Skin epidermis (tissue), 12 donors: ENCODE measurements around the gene CHRD.

Source experiments
- H3K27ac ChIP-seq, 21 experiments: fragments of 200-600 bp; sonication (generic) in 11 of 21; one replicate each; pipeline ENCODE4 v1.5.0; 2020; ENCODE audit warnings: mild to moderate bottlenecking in 3 of 21, inconsistent platforms in 2 of 21, moderate library complexity in 2 of 21
- H3K4me3 ChIP-seq, 7 experiments: fragments of 200-600 bp; sonication (generic) in 2 of 7; one replicate each; pipeline ENCODE4 v1.5.0; 2020; ENCODE audit warnings: inconsistent platforms in 2 of 7, mild to moderate bottlenecking in 2 of 7, moderate library complexity in 1 of 7

The CHRD gene

GRCh38 chr3:184345317-184346144 lies 34.3 kb upstream of the CHRD start:
- H3K27ac ChIP-seq = peak overlapping the region in 7 of 21 experiments; percentile 5 to 69 (median 30)
- H3K4me3 ChIP-seq = no peak overlapping the region

- Histone ChIP-seq H3K4me3 (no peak overlapping the region), H3K27ac (peak overlapping the region in 4 of 21 experiments; percentile 5 to 69 (median 28))
Measured at GRCh38 chr3:184346480-184347190, 33.2 kb upstream of the CHRD start.

GRCh38 chr3:184347321-184348056 lies 32.4 kb upstream of the CHRD start:
- H3K4me3 ChIP-seq = no peak overlapping the region
- H3K27ac ChIP-seq = peak overlapping the region in 1 of 21 experiments; percentile 17

- Histone ChIP-seq H3K27ac (peak overlapping the region in 1 of 21 experiments; percentile 17), H3K4me3 (no peak overlapping the region)
Measured at GRCh38 chr3:184348057-184348382, 31.8 kb upstream of the CHRD start.

- Histone ChIP-seq H3K4me3 (no peak overlapping the region), H3K27ac (no peak overlapping the region)
Measured at GRCh38 chr3:184349563-184350470, 30.0 kb upstream of the CHRD start.

- Histone ChIP-seq H3K4me3 (no peak overlapping the region), H3K27ac (no peak overlapping the region)
Measured at GRCh38 chr3:184350618-184351017, 29.2 kb upstream of the CHRD start.

GRCh38 chr3:184351511-184352148 lies 28.2 kb upstream of the CHRD start:
- Histone ChIP-seq H3K4me3 (no peak overlapping the region), H3K27ac (no peak overlapping the region)

GRCh38 chr3:184352149-184352785 lies 27.6 kb upstream of the CHRD start:
- no peak overlapping the region for H3K4me3 ChIP-seq
- H3K27ac ChIP-seq = no peak overlapping the region

GRCh38 chr3:184352897-184353545 lies 26.8 kb upstream of the CHRD start:
- no peak overlapping the region for H3K27ac ChIP-seq

GRCh38 chr3:184353546-184353941 lies 26.3 kb upstream of the CHRD start:
- Histone ChIP-seq H3K4me3 (no peak overlapping the region), H3K27ac (no peak overlapping the region)

More at GRCh38 chr3:184352897-184353545, 26.8 kb upstream of the CHRD start:
- H3K4me3 ChIP-seq = no peak overlapping the region

- Histone ChIP-seq H3K27ac (no peak overlapping the region), H3K4me3 (no peak overlapping the region)
Measured at GRCh38 chr3:184354121-184354728, 25.6 kb upstream of the CHRD start.

- no peak overlapping the region for H3K4me3 ChIP-seq
- no peak overlapping the region for H3K27ac ChIP-seq
Measured at GRCh38 chr3:184354754-184355153, 25.1 kb upstream of the CHRD start.

GRCh38 chr3:184355261-184356040 lies 24.4 kb upstream of the CHRD start:
- no peak overlapping the region for H3K27ac ChIP-seq

GRCh38 chr3:184357248-184358123 lies 22.4 kb upstream of the CHRD start:
- H3K4me3 ChIP-seq = no peak overlapping the region
- no peak overlapping the region for H3K27ac ChIP-seq

More at GRCh38 chr3:184355261-184356040, 24.4 kb upstream of the CHRD start:
- no peak overlapping the region for H3K4me3 ChIP-seq

GRCh38 chr3:184358124-184358767 lies 21.6 kb upstream of the CHRD start:
- Histone ChIP-seq H3K4me3 (no peak overlapping the region), H3K27ac (no peak overlapping the region)
